CD4-positive, alpha-beta T cell treated with Interleukin-4 for 1 hour (primary cell): ENCODE results near the gene CORO2A.
"Not testable (repeated sequence)": the region's sequence is repeated elsewhere in the genome, so short reads cannot be mapped to it uniquely, and the experiment has no call there.

Experiments
- DNase-seq, 2 donors: peaks; one replicate each; pipeline ENCODE4 v3.0.0-alpha.2; 2020 to 2022

CORO2A gene

DNA sequence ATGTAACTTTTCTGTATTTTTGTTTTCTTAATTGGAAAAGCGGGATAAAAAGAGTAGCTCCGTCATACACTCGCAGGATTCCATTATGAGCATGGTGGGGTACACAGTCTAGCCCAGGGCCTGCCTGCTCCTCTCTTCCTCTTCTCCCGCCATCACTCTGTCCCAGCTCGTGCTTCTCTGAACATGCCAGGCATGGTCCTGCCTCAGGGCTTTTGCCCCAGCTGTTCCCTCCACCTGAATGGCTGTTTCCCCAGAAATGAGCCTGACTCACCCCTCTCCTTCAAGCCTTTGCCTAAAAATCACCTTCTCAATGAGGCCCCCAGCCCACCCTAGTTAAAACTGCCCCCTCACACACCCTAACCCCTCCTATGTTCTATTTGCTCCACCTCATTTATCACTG, 4.5 kb downstream of the CORO2A start:
- no peak for DNase-seq

GRCh38 chr9:98186236-98186635, 6.2 kb downstream of the CORO2A start:
- no peak for DNase-seq

DNA sequence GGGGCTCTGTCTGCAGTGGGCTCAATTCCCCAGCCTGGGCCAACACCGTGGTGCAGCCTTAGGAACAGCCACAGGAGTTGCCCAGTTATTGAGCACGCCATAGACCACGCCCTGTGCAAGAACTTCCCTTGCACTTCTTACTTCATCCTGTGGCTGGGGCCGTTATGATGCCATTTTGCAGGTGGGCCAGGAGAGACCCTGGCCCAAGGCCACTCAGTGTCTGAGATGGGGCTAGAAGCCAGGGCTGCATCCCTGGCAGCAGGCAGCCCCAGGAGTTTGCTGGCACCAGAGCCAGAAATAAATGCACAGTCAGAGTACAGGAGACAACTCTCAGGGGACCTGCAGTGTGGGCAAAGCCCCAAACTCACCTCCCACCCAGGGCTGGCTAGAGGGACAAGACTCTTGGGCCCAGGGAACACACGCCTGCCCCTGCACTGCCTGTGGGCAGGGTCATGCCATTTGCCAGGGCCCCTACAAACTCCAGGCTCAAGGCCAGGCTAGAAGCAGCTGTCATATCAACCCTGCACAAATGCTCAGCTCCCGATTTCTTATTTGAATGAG, 6.7 kb downstream of the CORO2A start:
- no peak for DNase-seq

- no peak for DNase-seq
Observed at GRCh38 chr9:98185021-98185567, 7.3 kb downstream of the CORO2A start.

DNA sequence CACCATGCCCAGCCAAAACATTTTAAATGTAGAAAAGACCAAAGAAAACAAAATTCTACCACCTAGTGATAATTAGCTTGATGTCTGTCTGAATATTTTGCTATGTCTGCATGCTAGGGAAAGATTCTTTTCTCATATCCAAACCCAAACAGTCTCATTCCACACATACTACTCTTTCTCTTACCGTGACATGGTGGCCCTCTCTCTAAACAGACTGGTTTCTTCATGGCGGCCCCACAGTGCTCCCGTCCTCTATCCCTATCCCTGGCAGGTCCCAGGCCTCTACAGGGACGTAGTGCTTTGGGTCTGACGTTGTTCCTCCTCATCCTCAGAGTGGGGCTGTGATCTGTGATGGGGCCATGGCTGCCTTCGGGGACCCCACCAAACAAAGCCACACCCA, 8.1 kb downstream of the CORO2A start:
- no peak for DNase-seq

DNA sequence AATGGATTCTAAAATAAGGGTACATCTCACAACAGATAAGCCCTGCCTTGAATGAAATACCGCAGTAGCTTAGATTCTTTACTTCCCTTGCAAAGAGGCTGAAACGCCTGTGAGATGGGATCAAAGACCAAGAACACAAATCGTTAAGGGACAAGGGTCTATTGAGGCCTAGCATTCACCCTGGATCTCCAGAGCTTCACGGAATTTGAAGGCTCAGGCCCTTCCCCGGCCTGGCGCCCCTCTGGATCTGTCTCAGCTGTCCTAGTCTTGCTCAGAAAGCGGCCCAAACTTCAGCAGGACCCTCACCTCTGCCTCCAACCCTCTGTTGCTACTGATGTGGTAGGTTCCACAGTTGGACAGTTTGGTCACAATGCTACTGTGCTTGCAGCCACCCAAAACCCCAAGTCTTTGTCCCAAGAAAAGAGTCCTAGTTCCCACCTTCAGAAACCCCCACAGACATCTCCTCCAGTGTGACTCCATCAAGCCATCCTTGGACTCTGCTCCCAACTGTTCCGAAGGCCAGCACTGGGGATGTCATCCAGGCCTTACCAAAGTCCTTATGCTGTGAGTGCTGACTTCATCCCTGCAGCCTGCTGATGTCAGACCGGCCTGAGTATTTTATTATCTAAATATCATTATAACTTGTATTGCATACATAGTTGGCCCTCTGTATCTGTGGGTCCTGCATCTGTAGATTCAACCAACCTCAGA, 9.4 kb downstream of the CORO2A start:
- no peak for DNase-seq

DNA sequence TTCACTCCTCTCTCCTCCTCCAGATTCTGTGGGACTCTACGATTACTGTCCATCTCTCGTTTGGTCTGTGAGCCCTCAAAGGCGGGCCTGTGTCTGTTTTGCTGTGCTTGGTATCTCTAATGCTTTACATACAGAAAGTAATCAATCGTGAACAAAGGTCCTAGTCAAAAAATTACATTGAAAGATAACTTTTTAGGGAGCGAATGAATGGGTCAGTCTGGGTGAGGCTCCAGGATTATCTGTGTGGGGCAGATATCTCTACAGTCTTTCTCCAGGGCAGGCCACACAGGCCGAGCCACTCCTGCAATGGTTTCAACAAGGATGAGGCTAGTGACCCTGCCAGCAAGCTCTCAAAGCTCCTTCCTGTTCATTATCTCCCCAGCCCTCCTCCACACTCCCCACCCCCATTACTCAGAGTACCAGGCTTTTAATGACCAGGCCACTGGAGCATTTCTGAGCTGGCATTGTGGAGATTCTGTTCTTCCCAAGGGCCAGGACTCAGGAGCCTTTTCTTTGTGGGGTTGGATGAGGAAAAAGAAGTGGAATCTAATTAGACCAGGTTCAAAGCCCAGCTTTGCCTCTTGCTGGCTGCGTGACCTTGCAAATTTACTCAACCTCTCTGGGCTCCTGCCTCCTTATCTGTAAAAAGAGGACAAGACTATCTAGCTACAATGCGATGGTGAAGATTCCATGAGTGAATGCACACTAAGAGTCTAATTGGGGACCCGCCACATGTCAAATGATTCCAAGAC, 10.2 kb downstream of the CORO2A start:
- DNase-seq = no peak

DNA sequence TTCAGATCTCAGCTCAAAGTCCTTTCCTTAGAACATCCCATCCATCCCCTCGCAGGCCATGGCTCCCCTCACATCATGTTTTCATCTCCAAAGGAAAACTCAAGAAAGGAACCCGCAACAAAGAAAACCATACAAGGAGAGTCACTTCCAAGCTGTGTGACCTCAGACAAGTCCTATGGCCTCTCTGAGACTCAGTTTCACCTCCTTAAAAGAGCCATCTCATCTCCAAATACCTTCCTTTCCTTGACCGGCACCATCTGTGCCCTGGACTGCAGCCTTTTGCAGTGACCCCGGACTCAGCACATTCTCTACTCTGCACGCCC, 10.7 kb downstream of the CORO2A start:
- no peak for DNase-seq

- no peak for DNase-seq
Observed at GRCh38 chr9:98180996-98181395, 11.4 kb downstream of the CORO2A start.

GRCh38 chr9:98178874-98179850, 13.3 kb downstream of the CORO2A start:
- no peak for DNase-seq

GRCh38 chr9:98176391-98177259, 15.8 kb downstream of the CORO2A start:
- no peak for DNase-seq

GRCh38 chr9:98175762-98176161, 16.7 kb downstream of the CORO2A start:
- DNase-seq = no peak

- DNase-seq = no peak
Observed at GRCh38 chr9:98175028-98175569, 17.3 kb downstream of the CORO2A start.

GRCh38 chr9:98174502-98174918, 17.9 kb downstream of the CORO2A start:
- DNase-seq = not testable (repeated sequence)

- DNase-seq = no peak
Observed at GRCh38 chr9:98173181-98173580, 19.3 kb downstream of the CORO2A start.

GRCh38 chr9:98172604-98173003, 19.8 kb downstream of the CORO2A start:
- DNase-seq = no peak

DNA sequence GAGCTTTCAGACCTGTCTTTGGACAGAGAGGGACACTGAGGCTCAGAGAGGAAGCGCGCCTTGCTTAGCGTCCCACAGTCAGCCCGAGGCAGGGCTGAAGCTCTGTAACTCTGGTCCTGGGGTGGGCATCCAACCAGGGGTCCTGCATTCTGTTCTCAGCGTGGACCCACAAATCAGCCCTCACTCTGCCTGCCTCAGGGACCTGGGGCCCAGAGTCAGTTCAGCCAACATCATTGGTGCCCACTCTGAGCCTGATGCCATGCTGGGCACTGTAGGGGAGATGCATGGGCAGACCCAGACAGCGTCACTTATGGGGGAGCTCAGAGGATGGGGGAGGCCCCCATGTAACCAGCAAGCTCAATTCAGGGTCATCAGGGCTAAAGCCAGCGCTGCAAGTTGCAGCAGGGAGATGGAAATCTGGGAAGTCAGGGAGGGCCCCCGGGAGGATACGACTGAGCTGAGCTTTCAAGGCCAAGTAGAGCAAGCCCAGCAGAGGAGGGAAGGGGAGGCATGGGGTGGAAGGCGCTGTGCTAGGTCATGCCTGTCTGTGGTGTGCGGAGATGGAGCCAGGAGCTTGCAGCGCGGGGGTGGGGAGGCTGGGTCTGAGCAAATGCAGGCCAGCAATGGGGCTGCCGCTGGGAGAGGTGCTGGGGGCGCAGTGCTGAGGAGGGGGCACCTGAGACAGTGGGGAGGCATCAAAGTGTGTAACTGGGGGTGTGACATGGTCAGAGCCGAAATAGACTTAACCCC, 21.1 kb downstream of the CORO2A start:
- DNase-seq = no peak

- peak; percentile 19 to 48 for DNase-seq
Observed at GRCh38 chr9:98168941-98169488, 23.4 kb downstream of the CORO2A start.

- no peak for DNase-seq
Observed at GRCh38 chr9:98168153-98168780, 24.2 kb downstream of the CORO2A start.

DNA sequence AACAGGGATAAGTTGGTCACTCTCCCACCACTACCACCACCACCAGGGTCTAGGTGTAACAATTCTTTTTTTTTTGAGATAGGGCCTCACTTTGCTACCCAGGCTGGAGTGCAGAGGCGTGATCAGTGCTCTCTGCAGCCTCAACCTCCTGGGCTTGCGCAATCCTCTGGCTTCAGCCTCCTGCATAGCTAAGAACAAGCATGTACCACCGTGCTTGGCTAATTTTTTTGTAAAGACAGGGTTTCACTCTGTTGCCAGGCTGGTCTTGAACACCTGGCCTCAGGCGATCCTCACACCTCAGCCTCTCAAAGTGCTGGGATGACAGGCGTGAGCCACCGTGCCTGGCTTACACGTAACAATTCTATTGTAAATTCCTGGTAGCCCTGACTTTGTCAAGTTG, 27.5 kb downstream of the CORO2A start:
- no peak for DNase-seq
